CD14-positive monocyte (primary cell): ENCODE measurements around the gene MLN. TPM values are rescaled to one million over a fixed set of nuclear protein-coding genes. Genes with fewer than 3 reads are reported as not detected.

Experiments used
- DNase-seq, 3 donors: peaks; one replicate each; pipeline ENCODE4 v3.0.0-alpha.2; 2011 to 2022
- H2AFZ ChIP-seq: 2 replicates; pipeline ENCODE4 v1.6.0; 2012; ENCODE audit warnings: mild to moderate bottlenecking, low read depth, low read length, inconsistent platforms; ENCODE audit not compliant: insufficient read depth, poor library complexity, severe bottlenecking
- H3K27ac ChIP-seq, 2 donors: 1 replicate in 1 of 2; 2 replicates in 1 of 2; pipeline ENCODE4 v1.5.1; 2012 to 2013; ENCODE audit warnings: low read length in 2 of 2, control low read depth in 1 of 2, inconsistent platforms in 1 of 2, low read depth in 1 of 2, mild to moderate bottlenecking in 1 of 2
- H3K27me3 ChIP-seq, 2 donors: one replicate each; pipeline versions ENCODE4 v1.6.0 to v1.6.1; 2011 to 2013; ENCODE audit warnings: low read length in 2 of 2; ENCODE audit not compliant: control insufficient read depth in 2 of 2, insufficient read depth in 2 of 2
- H3K36me3 ChIP-seq, 2 donors: replicated peaks in 1 of 2; 1 replicate in 1 of 2; 2 replicates in 1 of 2; pipeline versions ENCODE4 v1.5.1 to v1.6.1; 2012 to 2013; ENCODE audit warnings: low read length in 2 of 2, control low read depth in 1 of 2, inconsistent platforms in 1 of 2, mild to moderate bottlenecking in 1 of 2; ENCODE audit not compliant: insufficient read depth in 2 of 2, control insufficient read depth in 1 of 2
- H3K4me1 ChIP-seq, 2 donors: 1 replicate in 1 of 2; 2 replicates in 1 of 2; pipeline versions ENCODE4 v1.5.1 to v1.6.1; 2012 to 2013; ENCODE audit warnings: low read length in 2 of 2, control low read depth in 1 of 2, inconsistent platforms in 1 of 2, mild to moderate bottlenecking in 1 of 2, moderate library complexity in 1 of 2; ENCODE audit not compliant: insufficient read depth in 2 of 2, control insufficient read depth in 1 of 2
- H3K4me2 ChIP-seq: replicated peaks from 2 replicates; pipeline ENCODE3; 2012; ENCODE audit warnings: low read length, moderate library complexity, mild to moderate bottlenecking; ENCODE audit not compliant: poor library complexity, severe bottlenecking; ENCODE audit errors: extremely low read depth
- H3K4me3 ChIP-seq, 3 experiments: fragments of 200-600 bp in 1 of 3; sonication (generic) in 1 of 3; replicated peaks in 1 of 3; 1 replicate in 2 of 3; 2 replicates in 1 of 3; pipeline ENCODE4 v1.5.1; 2011 to 2013; ENCODE audit warnings: low read length in 3 of 3, mild to moderate bottlenecking in 3 of 3, control low read depth in 2 of 3, low read depth in 2 of 3, inconsistent platforms in 1 of 3, moderate library complexity in 1 of 3
- H3K79me2 ChIP-seq: 2 replicates; pipeline ENCODE4 v1.6.0; 2012; ENCODE audit warnings: mild to moderate bottlenecking, control low read depth, inconsistent platforms, low read length, moderate library complexity; ENCODE audit not compliant: insufficient read depth
- H3K9ac ChIP-seq: 2 replicates; pipeline ENCODE4 v1.6.0; 2017; ENCODE audit warnings: low read length, mild to moderate bottlenecking; ENCODE audit not compliant: insufficient read depth, poor library complexity, severe bottlenecking
- H3K9me3 ChIP-seq, 2 donors: replicated peaks in 1 of 2; 1 replicate in 1 of 2; 2 replicates in 1 of 2; pipeline versions ENCODE4 v1.5.1 to v1.6.1; 2012 to 2013; ENCODE audit warnings: low read length in 2 of 2, control low read depth in 1 of 2; ENCODE audit not compliant: control insufficient read depth in 1 of 2, insufficient read depth in 1 of 2
- H4K20me1 ChIP-seq: 2 replicates; pipeline ENCODE4 v1.6.0; 2012; ENCODE audit warnings: mild to moderate bottlenecking, low read length, control low read depth, moderate library complexity; ENCODE audit not compliant: insufficient read depth
- H3K27ac Mint-ChIP-seq, 7 donors: one replicate each; pipeline ENCODE4 v1.8.0; 2020; ENCODE audit warnings: mild to moderate bottlenecking in 7 of 7, mixed read lengths in 7 of 7, moderate library complexity in 6 of 7, inconsistent platforms in 2 of 7
- H3K27me3 Mint-ChIP-seq, 3 donors: one replicate each; pipeline ENCODE4 v1.8.0; 2021 to 2022; ENCODE audit warnings: low read depth in 3 of 3, mild to moderate bottlenecking in 3 of 3, mixed read lengths in 3 of 3, moderate library complexity in 3 of 3, inconsistent platforms in 1 of 3
- H3K36me3 Mint-ChIP-seq, 2 donors: one replicate each; pipeline ENCODE4 v1.8.0; 2020; ENCODE audit warnings: mixed read lengths in 2 of 2, inconsistent platforms in 1 of 2, mild to moderate bottlenecking in 1 of 2
- H3K4me1 Mint-ChIP-seq: one replicate; pipeline ENCODE4 v1.8.0; 2020; ENCODE audit warnings: mild to moderate bottlenecking, mixed read lengths
- H3K4me3 Mint-ChIP-seq, 2 donors: one replicate each; pipeline ENCODE4 v1.8.0; 2020; ENCODE audit warnings: mild to moderate bottlenecking in 2 of 2, mixed read lengths in 2 of 2, moderate library complexity in 1 of 2
- H3K9me3 Mint-ChIP-seq, 7 donors: one replicate each; pipeline ENCODE4 v1.8.0; 2020 to 2022; ENCODE audit warnings: mixed read lengths in 7 of 7, mild to moderate bottlenecking in 6 of 7, moderate library complexity in 6 of 7, inconsistent platforms in 2 of 7
- WGBS: methylation state at CpG from one replicate; pipeline ENCODE4 v1.1.5; 2013; ENCODE audit warnings: missing lambda C conversion rate; ENCODE audit not compliant: insufficient coverage; 5-methylcytosine and 5-hydroxymethylcytosine counted together
- intact Hi-C, 2 donors: fragments of 100-400 bp; cut with micrococcal nuclease; formaldehyde crosslinking; loops; one replicate each; pipeline versions ENCODE4 v1.15.0 to v1.15.1; 2023
- polyA plus RNA-seq, 3 donors: library from polyadenylated mRNA; depleted of rRNA in 1 of 3; unstranded in 2 of 3; stranded (reverse) in 1 of 3; fragments of 300-500 nt in 2 of 3; fragments of >200 nt in 1 of 3; fragmentation: Illumina TruSeq in 2 of 3; gene quantifications; 1 replicate in 2 of 3; 2 replicates in 1 of 3; pipeline ENCODE4 v1.2.3, GENCODE V29; 2012 to 2021
- TF ChIP-seq, protein P1 (sequence below): fragments of 200-600 bp; IDR thresholded peaks from one replicate; pipeline ENCODE4 v1.8.0; 2022; ENCODE audit warnings: antibody characterized with exemption, mild to moderate bottlenecking

MLN gene
- polyA plus RNA-seq, 3 donors: not detected

GRCh38 chr6:33772082-33772830 lies 31.5 kb downstream of the MLN start:
- H3K4me3 ChIP-seq: no peak overlapping the region
- no peaks in the 10 kb centered on the region for H3K9me3 ChIP-seq
- H3K27ac ChIP-seq: no peak overlapping the region
- no peak overlapping the region for H3K9ac ChIP-seq
- H3K27me3 Mint-ChIP-seq: peaks cover 3 to 20% (median 11%) of the 10 kb centered on the region in 3 donors
- no peak for DNase-seq
- peak overlapping the region in 4 of 7 donors; percentile 8 to 58 (median 19) for H3K27ac Mint-ChIP-seq
- no peak overlapping the region for H2AFZ ChIP-seq
- H3K27me3 ChIP-seq: peaks cover 0 to 15% of the 10 kb centered on the region in 2 donors
- 88% methylated on average over 12 of the region's 24 CpGs for WGBS
- H3K4me2 ChIP-seq: no peak overlapping the region
- no peaks in the 10 kb centered on the region for H3K9me3 Mint-ChIP-seq
- peaks cover 46 to 54% of the 10 kb centered on the region in 2 donors for H3K36me3 ChIP-seq
- H3K4me1 Mint-ChIP-seq: peaks cover 9% of the 10 kb centered on the region
- no peak overlapping the region for H3K4me3 Mint-ChIP-seq
- intact Hi-C loops: loop anchor here in 1 of 2 donors (10.0 kb wide), 1 partner anchor 383 kb away; no protein-coding TSS in a partner anchor
- H3K36me3 Mint-ChIP-seq: peaks cover 51 to 55% of the 10 kb centered on the region in 2 donors
- H3K79me2 ChIP-seq: no peaks in the 10 kb centered on the region
- TF ChIP-seq, protein P1, sequence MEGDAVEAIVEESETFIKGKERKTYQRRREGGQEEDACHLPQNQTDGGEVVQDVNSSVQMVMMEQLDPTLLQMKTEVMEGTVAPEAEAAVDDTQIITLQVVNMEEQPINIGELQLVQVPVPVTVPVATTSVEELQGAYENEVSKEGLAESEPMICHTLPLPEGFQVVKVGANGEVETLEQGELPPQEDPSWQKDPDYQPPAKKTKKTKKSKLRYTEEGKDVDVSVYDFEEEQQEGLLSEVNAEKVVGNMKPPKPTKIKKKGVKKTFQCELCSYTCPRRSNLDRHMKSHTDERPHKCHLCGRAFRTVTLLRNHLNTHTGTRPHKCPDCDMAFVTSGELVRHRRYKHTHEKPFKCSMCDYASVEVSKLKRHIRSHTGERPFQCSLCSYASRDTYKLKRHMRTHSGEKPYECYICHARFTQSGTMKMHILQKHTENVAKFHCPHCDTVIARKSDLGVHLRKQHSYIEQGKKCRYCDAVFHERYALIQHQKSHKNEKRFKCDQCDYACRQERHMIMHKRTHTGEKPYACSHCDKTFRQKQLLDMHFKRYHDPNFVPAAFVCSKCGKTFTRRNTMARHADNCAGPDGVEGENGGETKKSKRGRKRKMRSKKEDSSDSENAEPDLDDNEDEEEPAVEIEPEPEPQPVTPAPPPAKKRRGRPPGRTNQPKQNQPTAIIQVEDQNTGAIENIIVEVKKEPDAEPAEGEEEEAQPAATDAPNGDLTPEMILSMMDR: no peak
- peaks cover 0 to 4% of the 10 kb centered on the region in 2 donors for H3K4me1 ChIP-seq
- H4K20me1 ChIP-seq: peaks cover 43% of the 10 kb centered on the region

DNA sequence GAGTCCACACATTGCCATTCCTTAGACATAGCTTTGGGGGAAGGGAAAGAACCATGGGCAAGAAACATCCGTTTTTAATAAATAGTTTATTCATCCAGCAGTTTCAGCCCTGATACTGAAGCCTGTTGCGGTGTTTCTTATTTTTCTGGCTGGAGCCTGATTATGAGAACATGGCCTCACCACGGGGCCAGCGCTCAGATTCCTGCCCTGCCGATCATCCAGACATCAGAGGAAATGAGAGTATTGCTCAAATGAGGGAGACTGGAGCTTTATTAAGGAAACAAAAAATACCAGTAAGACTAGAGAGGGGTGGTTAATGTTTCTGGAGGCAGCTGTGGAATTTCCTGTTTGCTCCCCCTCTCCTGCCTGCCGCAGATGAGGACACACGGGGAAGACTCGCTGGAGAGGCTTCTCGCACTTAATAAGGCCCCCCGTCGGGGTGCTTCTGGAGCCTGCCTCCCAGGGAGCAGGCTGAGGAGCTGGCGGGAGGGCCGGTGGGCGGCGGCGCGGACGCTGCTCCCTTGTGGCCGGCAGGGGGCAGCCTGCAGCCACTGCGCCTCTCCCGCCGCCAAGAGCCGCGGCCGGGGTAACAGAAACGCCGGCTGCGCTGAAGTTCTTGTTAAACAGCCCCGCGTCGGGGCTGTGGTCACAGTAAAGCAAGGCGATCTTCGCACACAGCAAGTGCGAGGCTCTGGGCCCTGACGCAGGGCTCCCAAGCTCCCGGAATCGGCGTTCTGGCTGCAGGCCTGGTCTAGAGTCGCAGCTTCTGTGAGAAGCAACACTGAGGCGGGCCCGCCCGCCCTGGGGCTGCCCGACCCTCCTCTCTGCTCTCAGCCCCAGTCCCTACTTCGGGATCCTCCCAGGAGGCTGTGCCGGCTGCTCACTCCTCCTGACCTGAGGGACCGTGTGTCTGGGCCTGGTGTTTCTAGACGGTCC lies 32.4 kb downstream of the MLN start:
- H3K4me2 ChIP-seq: no peak overlapping the region
- H2AFZ ChIP-seq: no peak overlapping the region
- H3K27me3 Mint-ChIP-seq: peaks cover 3 to 21% (median 12%) of the 10 kb centered on the region in 3 donors
- WGBS: 25% methylated on average over 46 of the region's 47 CpGs
- no peak overlapping the region for H3K27ac ChIP-seq
- H3K36me3 ChIP-seq: peaks cover 38 to 46% of the 10 kb centered on the region in 2 donors
- no peak overlapping the region for H3K4me3 Mint-ChIP-seq
- peak overlapping the region in 3 of 7 donors; percentile 1 to 32 (median 19) for H3K27ac Mint-ChIP-seq
- peak; percentile 29 to 55 (median 50) for DNase-seq
- no peaks in the 10 kb centered on the region for H3K9me3 ChIP-seq
- H3K9ac ChIP-seq: no peak overlapping the region
- H3K4me1 Mint-ChIP-seq: peaks cover 9% of the 10 kb centered on the region
- TF ChIP-seq, protein P1: peak; percentile 92
- H3K36me3 Mint-ChIP-seq: peaks cover 43 to 46% of the 10 kb centered on the region in 2 donors
- H3K4me1 ChIP-seq: peaks cover 0 to 4% of the 10 kb centered on the region in 2 donors
- H3K27me3 ChIP-seq: peaks cover 0 to 15% of the 10 kb centered on the region in 2 donors
- no peaks in the 10 kb centered on the region for H3K9me3 Mint-ChIP-seq
- intact Hi-C loops: loop anchor here (2.0 to 10.0 kb wide), 2 partner anchors 255 to 383 kb away; no protein-coding TSS in a partner anchor
- H4K20me1 ChIP-seq: peaks cover 41% of the 10 kb centered on the region
- H3K79me2 ChIP-seq: no peaks in the 10 kb centered on the region
- no peak overlapping the region for H3K4me3 ChIP-seq
